K562 (cell line): Measurements from ENCODE around the gene LSM14B. TPM values are rescaled to one million over a fixed set of nuclear protein-coding genes. Genes with fewer than 3 reads are reported as not detected.

Experiments
- ATAC-seq: fragments of 200-7000 bp; cut with Tn5 transposase; 3 replicates; pipeline ENCODE4 v1.9.1; 2020; ENCODE audit warnings: moderate library complexity
- BruUV-seq: library from RNA; stranded (reverse); fragments of 400-500 nt; replicated peaks from 2 replicates; lab custom pipeline; 2021; lab: Mats Ljungman, UMichigan
- CTCF ChIA-PET: fragments of 300-600 bp; formaldehyde crosslinking; extraction: SDS; loops from one replicate; lab custom pipeline; 2021; ENCODE audit warnings: low intra/inter-chr PET ratio; lab: Yijun Ruan, JAX
- POLR2A ChIA-PET: fragments of 300-600, 350-650 bp; sonication (Branson Sonifier 250); formaldehyde crosslinking; extraction: SDS; loops from one replicate; lab custom pipeline; 2021; ENCODE audit warnings: antibody characterized with exemption, inconsistent platforms; lab: Yijun Ruan, JAX
- DNase-seq, 4 experiments: peaks; one replicate each; pipeline versions ENCODE4 v3.0.0 to v3.0.0-alpha.2; 2011 to 2018; ENCODE audit warnings: low spot score in 3 of 4, mixed read lengths in 3 of 4; ENCODE audit errors: extremely low read depth in 1 of 4
- FAIRE-seq: peaks from 2 replicates; lab custom pipeline; 2011; peaks lifted over from hg19 to GRCh38; lab: Jason Lieb, UNC
- H2AFZ ChIP-seq: 2 replicates; pipeline ENCODE4 v1.6.0; 2011; ENCODE audit warnings: low read depth, low read length, control low read depth, inconsistent platforms
- H3K27ac ChIP-seq: fragments of 200-600 bp; 3 replicates; pipeline ENCODE4 v1.8.0; 2011; ENCODE audit warnings: low read depth, mild to moderate bottlenecking, control low read depth, inconsistent platforms, low read length, moderate library complexity, mixed read lengths; ENCODE audit errors: extremely low read depth
- H3K27me3 ChIP-seq, 2 experiments: fragments of 300-600 bp in 1 of 2; 2 replicates in 1 of 2; 3 replicates in 1 of 2; pipeline versions ENCODE4 v1.6.0 to v1.8.0; 2011; ENCODE audit warnings: inconsistent platforms in 2 of 2, low read length in 2 of 2, mild to moderate bottlenecking in 1 of 2, mixed read lengths in 1 of 2, moderate library complexity in 1 of 2; ENCODE audit not compliant: control insufficient read depth in 2 of 2, insufficient read depth in 2 of 2
- H3K36me3 ChIP-seq: fragments of 300-600 bp; 3 replicates; pipeline ENCODE4 v1.8.0; 2011; ENCODE audit warnings: mild to moderate bottlenecking, low read length, inconsistent platforms; ENCODE audit not compliant: control insufficient read depth, insufficient read depth
- H3K4me1 ChIP-seq, 2 experiments: fragments of 200-600 bp in 1 of 2; replicated peaks in 1 of 2; 2 replicates in 1 of 2; 3 replicates in 1 of 2; pipeline versions ENCODE4 v1.5.1 to v1.8.0; 2011; ENCODE audit warnings: inconsistent platforms in 2 of 2, low read length in 2 of 2, mild to moderate bottlenecking in 1 of 2, mixed read lengths in 1 of 2, moderate library complexity in 1 of 2; ENCODE audit not compliant: control insufficient read depth in 2 of 2, insufficient read depth in 2 of 2
- H3K4me2 ChIP-seq: 2 replicates; pipeline ENCODE4 v1.6.1; 2011; ENCODE audit warnings: low read length, control low read depth, inconsistent platforms, mixed read lengths; ENCODE audit not compliant: insufficient read depth
- H3K4me3 ChIP-seq: fragments of 200-600 bp; sonication (generic), shearing (Covaris generic); 2 replicates; pipeline ENCODE4 v1.5.1; 2016; ENCODE audit warnings: control low read depth, inconsistent platforms
- H3K79me2 ChIP-seq: fragments of 200-600 bp; 3 replicates; pipeline ENCODE4 v1.8.0; 2011; ENCODE audit warnings: low read length, inconsistent platforms; ENCODE audit not compliant: control insufficient read depth, insufficient read depth
- H3K9ac ChIP-seq, 2 experiments: 2 replicates each; pipeline versions ENCODE4 v1.6.0 to v1.6.1; 2011; ENCODE audit warnings: low read depth in 2 of 2, low read length in 2 of 2, control low read depth in 1 of 2, inconsistent platforms in 1 of 2, mild to moderate bottlenecking in 1 of 2, mixed read lengths in 1 of 2; ENCODE audit not compliant: insufficient read depth in 1 of 2
- H3K9me1 ChIP-seq: one replicate; pipeline ENCODE4 v1.6.0; 2011; ENCODE audit warnings: inconsistent platforms, mild to moderate bottlenecking, low read length, moderate library complexity; ENCODE audit not compliant: control insufficient read depth, insufficient read depth
- H3K9me3 ChIP-seq: replicated peaks from 2 replicates; pipeline ENCODE4 v1.5.1; 2011; ENCODE audit warnings: low read depth, low read length, inconsistent platforms; ENCODE audit not compliant: control insufficient read depth, insufficient read depth
- H4K20me1 ChIP-seq: replicated peaks from 2 replicates; pipeline ENCODE4 v1.6.1; 2011; ENCODE audit warnings: low read length, inconsistent platforms, mixed read lengths; ENCODE audit not compliant: control insufficient read depth, insufficient read depth
- MGA ChIP-seq: fragments of 450-650 bp; IDR thresholded peaks from 2 replicates; pipeline ENCODE4 v1.6.1; 2016; ENCODE audit warnings: mild to moderate bottlenecking, moderate library complexity
- MTA1 ChIP-seq: fragments of 450-650 bp; IDR thresholded peaks from 2 replicates; pipeline ENCODE4 v1.6.1; 2017; ENCODE audit warnings: borderline replicate concordance
- PCBP2 ChIP-seq: fragments of 200-400 bp; formaldehyde crosslinking; IDR thresholded peaks from 2 replicates; pipeline ENCODE4 v1.6.1; 2018; ENCODE audit warnings: low read length, low read depth, mild to moderate bottlenecking, moderate library complexity; ENCODE audit not compliant: poor library complexity, severe bottlenecking
- PTTG1 ChIP-seq: fragments of 450-650 bp; IDR thresholded peaks from 2 replicates; pipeline ENCODE4 v1.6.1; 2016; ENCODE audit warnings: low read depth, mild to moderate bottlenecking, missing genetic modification characterization, missing compliant biosample characterization
- TRIM28 ChIP-seq: fragments of 450-650 bp; IDR thresholded peaks from 2 replicates; pipeline ENCODE4 v1.6.1; 2017
- ZFP91 ChIP-seq: sonication (generic); formaldehyde crosslinking; IDR thresholded peaks from 2 replicates; pipeline ENCODE4 v1.8.0; 2022; ENCODE audit warnings: mild to moderate bottlenecking, missing genetic modification reagents
- WGBS: fragments of 100-300 bp; shearing (Covaris generic); methylation state at CpG from one replicate; pipeline ENCODE4 v1.1.6; 2016; ENCODE audit warnings: low coverage, mixed read lengths; ENCODE audit not compliant: insufficient coverage; ENCODE audit errors: missing lambda C conversion rate; 5-methylcytosine and 5-hydroxymethylcytosine counted together
- in situ Hi-C: fragments of 300-500 bp; cut with MboI; formaldehyde crosslinking; loops from 4 replicates; pipeline ENCODE4 v1.15.0; 2018; ENCODE audit warnings: inconsistent platforms, mixed read lengths
- intact Hi-C: fragments of 100-400 bp; cut with micrococcal nuclease; formaldehyde crosslinking; loops from 2 replicates; pipeline ENCODE4 v1.14.2; 2022
- polyA plus RNA-seq, 8 experiments: library from polyadenylated mRNA; depleted of rRNA in 4 of 8; stranded (reverse) in 5 of 8; unstranded in 3 of 8; fragments of >200 nt; fragmentation: Nextera tagmentation in 2 of 8; fragmentation: Illumina TruSeq in 1 of 8; extraction: Ambion mirVana in 2 of 8; extraction: Trizol in 1 of 8; gene quantifications; 2 replicates each; pipeline versions ENCODE4 v1.2.1 to v1.2.3, GENCODE V29; 2011 to 2014; ENCODE audit warnings: inconsistent platforms in 1 of 8, missing spikeins in 1 of 8
- total RNA-seq, 7 experiments: library from RNA; depleted of rRNA in 6 of 7; stranded (reverse); fragments of >200 nt in 6 of 7; fragmentation: Illumina TruSeq in 2 of 7; extraction: Trizol in 2 of 7; gene quantifications; 2 replicates each; pipeline versions ENCODE4 v1.2.1 to v1.2.3, GENCODE V29; 2011 to 2021; ENCODE audit warnings: low replicate concordance in 1 of 7
- TF ChIP-seq, protein P1 (sequence below), 2 experiments: fragments of 450-650 bp in 1 of 2; sonication (generic) in 1 of 2; formaldehyde crosslinking in 1 of 2; IDR thresholded peaks in 1 of 2; conservative IDR thresholded peaks in 1 of 2; 2 replicates each; pipeline versions ENCODE4 v1.6.1 to v1.8.1; 2016 to 2023; ENCODE audit warnings: mild to moderate bottlenecking in 2 of 2, moderate library complexity in 2 of 2, inconsistent platforms in 1 of 2, missing genetic modification reagents in 1 of 2

The LSM14B gene
- total and polyA plus RNA-seq, 9 of the 15 experiments (the other 6 are each of a cell fraction or from before 2014, with no cell fraction given) = 0.66 to 36.0 (median 20.2) TPM

- no peak for ATAC-seq
- H3K4me1 ChIP-seq = peaks cover 0 to 3% of the 10 kb centered on the region in 2 experiments; a peak in 3 of 5 replicates
- no peaks in the 10 kb centered on the region for H3K9me3 ChIP-seq
- CTCF ChIA-PET = no interaction called here
- no peak overlapping the region for H2AFZ ChIP-seq
- no peak overlapping the region for H3K9ac ChIP-seq
- no peaks in the 10 kb centered on the region for H3K27me3 ChIP-seq
- peaks cover 70% of the 10 kb centered on the region; the same call in 2 of the 3 replicates for H3K36me3 ChIP-seq
- peaks cover 2% of the 10 kb centered on the region for H3K79me2 ChIP-seq
- H3K4me2 ChIP-seq = no peak overlapping the region
- no peak for DNase-seq
- no peak overlapping the region for H3K27ac ChIP-seq
- no peaks in the 10 kb centered on the region for H4K20me1 ChIP-seq
- intact Hi-C loops (no loop called here), in situ Hi-C loops (no loop called here)
- POLR2A ChIA-PET = interaction anchor here (0.6 kb wide), 1 partner anchor 88 kb away, joined by 3 read pairs; no protein-coding TSS in a partner anchor
- H3K9me1 ChIP-seq = no peaks in the 10 kb centered on the region
- no peak for FAIRE-seq
- no TSS peak for BruUV-seq
- no peak overlapping the region for H3K4me3 ChIP-seq
- 91% methylated on average over 13 of the region's 15 CpGs for WGBS
- no peak for TF ChIP-seq PTTG1 (tag)
- TF ChIP-seq ZFP91 (CRISPR knock-in tag) = no peak
- no peak for TF ChIP-seq PCBP2
- no peak for TF ChIP-seq MTA1
- no peak for TF ChIP-seq TRIM28
- TF ChIP-seq MGA = no peak
- TF ChIP-seq, protein P1, sequence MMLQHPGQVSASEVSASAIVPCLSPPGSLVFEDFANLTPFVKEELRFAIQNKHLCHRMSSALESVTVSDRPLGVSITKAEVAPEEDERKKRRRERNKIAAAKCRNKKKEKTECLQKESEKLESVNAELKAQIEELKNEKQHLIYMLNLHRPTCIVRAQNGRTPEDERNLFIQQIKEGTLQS (IDR thresholded peaks at IDR 0.05) = no peak
- TF ChIP-seq, protein P1 (CRISPR knock-in tag; conservative IDR thresholded peaks at IDR 0.05) = no peak
These were observed 54.6 kb downstream of the LSM14B start for GRCh38 chr20:62176866-62177265.
